Activated B cell treated with CpG ODN at 0.5 μM for 24 hours (primary cell): ENCODE results near the gene ANKRD11. TPM values are rescaled to one million over a fixed set of nuclear protein-coding genes. Genes with fewer than 3 reads are reported as not detected.

Source experiments
- ATAC-seq: fragments of 200-7000 bp; cut with Tn5 transposase; one replicate; pipeline ENCODE4 v1.10.0; 2021; ENCODE audit warnings: low read depth, mild to moderate bottlenecking, moderate library complexity
- CTCF ChIA-PET: fragments of 350-600 bp; sonication (Branson Sonifier 250); formaldehyde crosslinking; loops from one replicate; lab custom pipeline; 2021; ENCODE audit warnings: antibody characterized with exemption; lab: Charles Lee
- POLR2A ChIA-PET: fragments of 350-600 bp; sonication (Branson Sonifier 250); formaldehyde crosslinking; loops from one replicate; lab custom pipeline; 2021; ENCODE audit warnings: antibody characterized with exemption; lab: Charles Lee
- DNase-seq: peaks from one replicate; pipeline ENCODE4 v3.0.0; 2022
- H3K27ac Mint-ChIP-seq: one replicate; pipeline ENCODE4 v1.8.0; 2020; ENCODE audit warnings: mixed read lengths
- H3K27me3 Mint-ChIP-seq: one replicate; pipeline ENCODE4 v1.8.0; 2021; ENCODE audit warnings: mixed read lengths
- H3K36me3 Mint-ChIP-seq: one replicate; pipeline ENCODE4 v1.8.0; 2021; ENCODE audit warnings: low read depth, mixed read lengths
- H3K4me1 Mint-ChIP-seq: one replicate; pipeline ENCODE4 v1.8.0; 2021; ENCODE audit warnings: mixed read lengths
- H3K4me3 Mint-ChIP-seq: one replicate; pipeline ENCODE4 v1.8.0; 2020; ENCODE audit warnings: mild to moderate bottlenecking, mixed read lengths
- H3K9me3 Mint-ChIP-seq: one replicate; pipeline ENCODE4 v1.8.0; 2020; ENCODE audit warnings: mixed read lengths
- CTCF ChIP-seq: fragments of 200-600 bp; IDR thresholded peaks from one replicate; pipeline ENCODE4 v1.8.0; 2022; ENCODE audit warnings: antibody characterized with exemption, mild to moderate bottlenecking
- intact Hi-C: fragments of 100-400 bp; cut with micrococcal nuclease; formaldehyde crosslinking; loops from one replicate; pipeline ENCODE4 v1.15.1; 2024
- total RNA-seq: library from RNA; stranded (reverse); gene quantifications from 2 replicates; pipeline ENCODE4 v1.2.3, GENCODE V29; 2022

The ANKRD11 gene
- total RNA-seq, 1 donor from 2014 or later, result 243 TPM

GRCh38 chr16:89360760-89361435 is 129.5 kb downstream of the ANKRD11 start:
- peaks cover 27% of the 10 kb centered on the region for H3K36me3 Mint-ChIP-seq
- peaks cover 96% of the 10 kb centered on the region for H3K4me1 Mint-ChIP-seq
- H3K9me3 Mint-ChIP-seq, result no peaks in the 10 kb centered on the region
- intact Hi-C loops, result loop anchor here (2.0 to 10.0 kb wide), 4 partner anchors 14 to 64 kb away; no protein-coding TSS in a partner anchor
- DNase-seq (peak; percentile 26), ATAC-seq (peak; percentile 76)
- peak overlapping the region; percentile 61 for H3K4me3 Mint-ChIP-seq
- POLR2A ChIA-PET, result interaction anchor here (1.0 to 3.0 kb wide), 4 partner anchors 15 to 128 kb away, joined by 3 to 10 read pairs (median 6); no protein-coding TSS in a partner anchor
- peak overlapping the region; percentile 78 for H3K27ac Mint-ChIP-seq
- no peak for TF ChIP-seq CTCF
- CTCF ChIA-PET, result interaction anchor here (1.0 kb wide), 1 partner anchor 53 kb away, joined by 3 read pairs; no protein-coding TSS in a partner anchor
- no peaks in the 10 kb centered on the region for H3K27me3 Mint-ChIP-seq

DNA sequence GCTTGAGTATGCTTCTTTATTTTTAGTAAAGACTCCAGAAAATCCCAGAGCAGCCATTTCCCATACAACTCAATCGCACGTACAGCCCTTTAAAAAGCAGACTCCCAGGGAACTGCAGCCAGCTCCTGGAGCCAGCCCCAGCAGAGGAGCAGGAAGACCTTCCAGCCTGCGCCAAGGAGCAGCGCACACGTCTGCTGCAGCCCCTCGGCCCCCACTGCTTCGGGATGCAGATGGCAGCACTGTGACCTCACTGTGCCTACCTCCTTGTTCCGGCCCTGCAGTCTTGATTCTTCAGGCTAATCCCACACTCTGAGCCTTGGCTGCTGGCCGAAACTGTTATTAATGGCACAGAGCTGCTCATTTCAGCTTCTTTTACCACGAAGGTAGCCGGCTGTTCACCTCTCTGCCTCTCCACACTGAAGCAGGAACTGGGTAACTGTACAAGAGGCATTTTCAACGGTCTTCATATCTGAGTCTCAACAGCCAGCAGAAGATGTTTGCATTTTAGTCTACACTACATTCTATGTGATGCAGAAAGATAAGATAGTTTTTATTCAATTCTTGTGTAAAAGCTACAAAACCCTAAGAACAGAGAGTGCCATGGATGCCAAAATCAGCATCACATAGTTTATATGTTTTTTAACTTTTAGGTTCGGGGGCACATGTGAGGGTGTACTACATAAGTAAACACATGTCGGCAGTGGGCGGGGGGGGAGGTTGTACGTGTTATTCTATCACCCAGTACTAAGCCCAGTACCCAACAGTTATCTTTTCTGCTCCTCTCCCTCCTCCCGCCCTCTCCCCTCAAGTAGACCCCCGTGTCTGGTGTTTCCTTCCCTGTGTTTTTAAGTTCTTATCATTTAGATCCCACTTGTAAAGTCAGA is 130.9 kb downstream of the ANKRD11 start:
- DNase-seq (no peak), ATAC-seq (no peak)
- intact Hi-C loops, result loop anchor here (2.0 to 10.0 kb wide), 5 partner anchors 15 to 149 kb away; partner anchors contain the start of gene SPG7
- no peak for TF ChIP-seq CTCF
- H3K36me3 Mint-ChIP-seq, result peaks cover 32% of the 10 kb centered on the region
- H3K4me1 Mint-ChIP-seq, result peaks cover 91% of the 10 kb centered on the region
- H3K27me3 Mint-ChIP-seq, result no peaks in the 10 kb centered on the region
- ChIA-PET POLR2A (interaction anchor here (0.6 to 1.2 kb wide), 2 partner anchors 9 to 130 kb away, joined by 3 read pairs; no protein-coding TSS in a partner anchor), CTCF (no interaction called here)
- H3K27ac Mint-ChIP-seq, result peak overlapping the region; percentile 32
- H3K9me3 Mint-ChIP-seq, result no peaks in the 10 kb centered on the region
- peak overlapping the region; percentile 55 for H3K4me3 Mint-ChIP-seq

- Mint-ChIP-seq H3K4me1 (peaks cover 85% of the 10 kb centered on the region), H3K36me3 (peaks cover 34% of the 10 kb centered on the region), H3K4me3 (peak overlapping the region; percentile 38), H3K27ac (no peak overlapping the region), H3K27me3 (no peaks in the 10 kb centered on the region), H3K9me3 (no peaks in the 10 kb centered on the region)
- CTCF ChIA-PET, result no interaction called here
- intact Hi-C loops, result loop anchor here (2.0 kb wide), 1 partner anchor 150 kb away; the partner anchor contains the start of gene SPG7
- POLR2A ChIA-PET, result interaction anchor here (0.5 to 1.3 kb wide), 2 partner anchors 127 to 131 kb away, joined by 4 to 5 read pairs; no protein-coding TSS in a partner anchor
- DNase-seq, result no peak
- ATAC-seq, result no peak
- no peak for TF ChIP-seq CTCF
These were observed 132.0 kb downstream of the ANKRD11 start for GRCh38 chr16:89358030-89359005.

DNA sequence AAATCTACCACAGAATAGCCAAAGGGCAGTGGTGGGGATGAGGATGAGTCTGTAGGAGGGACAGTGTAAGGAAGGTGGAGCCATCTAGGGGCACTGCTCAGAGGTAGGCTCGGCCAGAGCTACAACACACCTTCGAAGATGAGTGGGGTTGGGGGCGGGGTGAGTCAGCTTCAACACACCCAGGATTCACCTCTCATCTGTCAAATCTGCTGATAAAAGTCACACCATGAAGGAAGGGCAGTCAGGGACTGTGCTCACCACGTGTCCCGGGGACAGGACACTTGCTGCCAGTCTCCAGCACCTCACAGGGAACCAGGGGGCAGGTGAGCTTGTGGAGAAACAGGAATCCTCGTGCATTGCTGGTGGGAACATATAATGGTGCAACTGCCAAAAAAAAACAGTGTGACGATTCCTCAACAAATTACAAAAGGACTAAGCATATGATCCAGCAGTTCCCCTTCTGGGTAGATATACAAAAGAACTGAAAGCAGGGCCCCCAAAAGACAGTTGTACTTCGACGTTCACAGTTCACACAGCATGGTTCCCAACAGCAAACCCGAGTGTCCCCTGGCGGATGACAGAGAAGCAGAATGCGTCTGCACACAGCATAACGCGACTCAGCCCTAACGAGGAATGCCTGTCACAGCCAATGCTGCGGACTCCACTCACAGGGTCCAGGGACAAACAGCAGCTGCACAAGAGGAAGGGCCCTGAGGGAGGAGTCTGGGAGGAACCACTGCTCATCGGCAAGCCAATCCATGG is 133.1 kb downstream of the ANKRD11 start:
- CTCF ChIA-PET, result interaction anchor here (1.2 kb wide), 1 partner anchor 47 kb away, joined by 3 read pairs; no protein-coding TSS in a partner anchor
- peaks cover 80% of the 10 kb centered on the region for H3K4me1 Mint-ChIP-seq
- H3K27me3 Mint-ChIP-seq, result no peaks in the 10 kb centered on the region
- TF ChIP-seq CTCF, result no peak
- peak overlapping the region; percentile 42 for H3K27ac Mint-ChIP-seq
- no peaks in the 10 kb centered on the region for H3K9me3 Mint-ChIP-seq
- intact Hi-C loops, result no loop called here
- peaks cover 38% of the 10 kb centered on the region for H3K36me3 Mint-ChIP-seq
- POLR2A ChIA-PET, result interaction anchor here (0.5 to 1.3 kb wide), 2 partner anchors 128 to 132 kb away, joined by 4 to 5 read pairs; no protein-coding TSS in a partner anchor
- peak overlapping the region; percentile 38 for H3K4me3 Mint-ChIP-seq
- no peak for DNase-seq
- no peak for ATAC-seq
